CD4-positive, alpha-beta memory T cell (primary cell): ENCODE data around the gene LAMTOR2. TPM values are rescaled to one million over a fixed set of nuclear protein-coding genes. Genes with fewer than 3 reads are reported as not detected.

ENCODE experiments used
- CTCF ChIA-PET: fragments of 350-600 bp; sonication (Branson Sonifier 250); formaldehyde crosslinking; loops from one replicate; lab custom pipeline; 2021; ENCODE audit warnings: inconsistent platforms; ENCODE audit not compliant: partially characterized antibody; lab: Charles Lee
- POLR2A ChIA-PET: fragments of 350-600 bp; sonication (Branson Sonifier 250); formaldehyde crosslinking; loops from one replicate; lab custom pipeline; 2021; ENCODE audit not compliant: partially characterized antibody; lab: Charles Lee
- DNase-seq, 5 donors: peaks; one replicate each; pipeline versions ENCODE4 v3.0.0 to v3.0.0-alpha.2; 2020 to 2022; ENCODE audit warnings: mixed read lengths in 1 of 5
- H3K27ac ChIP-seq: one replicate; pipeline ENCODE4 v1.7.0; 2013; ENCODE audit warnings: low read depth, low read length
- H3K27me3 ChIP-seq: 2 replicates; pipeline ENCODE4 v1.7.0; 2013; ENCODE audit warnings: mild to moderate bottlenecking, low read length, moderate library complexity; ENCODE audit not compliant: insufficient read depth
- H3K36me3 ChIP-seq: 2 replicates; pipeline ENCODE4 v1.7.0; 2013; ENCODE audit warnings: mild to moderate bottlenecking, low read length, moderate library complexity; ENCODE audit not compliant: insufficient read depth
- H3K4me1 ChIP-seq: 2 replicates; pipeline ENCODE4 v1.7.0; 2013; ENCODE audit warnings: mild to moderate bottlenecking, low read length, moderate library complexity; ENCODE audit not compliant: insufficient read depth
- H3K4me3 ChIP-seq, 2 donors: one replicate each; pipeline ENCODE4 v1.7.0; 2013; ENCODE audit warnings: low read length in 2 of 2, mild to moderate bottlenecking in 1 of 2
- H3K9me3 ChIP-seq, 2 donors: one replicate each; pipeline ENCODE4 v1.7.0; 2013; ENCODE audit warnings: low read length in 2 of 2, control low read depth in 1 of 2; ENCODE audit not compliant: control insufficient read depth in 1 of 2
- H3K27ac Mint-ChIP-seq, 7 donors: one replicate each; pipeline ENCODE4 v1.8.0; 2020 to 2021; ENCODE audit warnings: mixed read lengths in 7 of 7, mild to moderate bottlenecking in 6 of 7, inconsistent platforms in 3 of 7, moderate library complexity in 3 of 7
- H3K27me3 Mint-ChIP-seq, 2 donors: one replicate each; pipeline ENCODE4 v1.8.0; 2020 to 2021; ENCODE audit warnings: mixed read lengths in 2 of 2
- H3K36me3 Mint-ChIP-seq, 2 donors: one replicate each; pipeline ENCODE4 v1.8.0; 2020 to 2021; ENCODE audit warnings: mixed read lengths in 2 of 2, inconsistent platforms in 1 of 2, mild to moderate bottlenecking in 1 of 2
- H3K4me1 Mint-ChIP-seq, 4 donors: one replicate each; pipeline ENCODE4 v1.8.0; 2020 to 2021; ENCODE audit warnings: mixed read lengths in 4 of 4, mild to moderate bottlenecking in 1 of 4
- H3K4me3 Mint-ChIP-seq, 8 donors: one replicate each; pipeline ENCODE4 v1.8.0; 2020 to 2021; ENCODE audit warnings: mixed read lengths in 8 of 8, mild to moderate bottlenecking in 7 of 8, moderate library complexity in 6 of 8, inconsistent platforms in 3 of 8
- H3K9me3 Mint-ChIP-seq, 8 donors: one replicate each; pipeline ENCODE4 v1.8.0; 2020 to 2021; ENCODE audit warnings: mixed read lengths in 8 of 8, mild to moderate bottlenecking in 5 of 8, inconsistent platforms in 3 of 8, moderate library complexity in 1 of 8
- intact Hi-C: fragments of 100-400 bp; cut with micrococcal nuclease; formaldehyde crosslinking; loops from one replicate; pipeline ENCODE4 v1.15.1; 2023
- polyA plus RNA-seq, 2 donors: library from polyadenylated mRNA; unstranded; fragments of 300-500 nt; fragmentation: Illumina TruSeq; gene quantifications; one replicate each; pipeline ENCODE4 v1.2.3, GENCODE V29; 2021
- total RNA-seq, 2 experiments: library from RNA; stranded (reverse); gene quantifications; one replicate each; pipeline ENCODE4 v1.2.3, GENCODE V29; 2021

Gene LAMTOR2
- total and polyA plus RNA-seq, 4 experiments from 2014 or later, result 33.0 to 151 (median 86.0) TPM

- Mint-ChIP-seq H3K4me1 (peaks cover 19 to 37% (median 22%) of the 10 kb centered on the region in 4 donors), H3K27ac (peak overlapping the region in 2 of 7 donors; percentile 47 to 62), H3K9me3 (no peaks in the 10 kb centered on the region), H3K27me3 (no peaks in the 10 kb centered on the region), H3K36me3 (peaks cover 48 to 66% of the 10 kb centered on the region in 2 donors), H3K4me3 (no peak overlapping the region)
- ChIA-PET CTCF (interaction anchor here (1.1 kb wide), 1 partner anchor 11 kb away, joined by 3 read pairs; no protein-coding TSS in a partner anchor), POLR2A (interaction anchor here (1.5 to 2.1 kb wide), 2 partner anchors 10 to 37 kb away, joined by 5 to 7 read pairs; partner anchors contain the start of gene ARHGEF2)
- intact Hi-C loops, result no loop called here
- no peaks in the 10 kb centered on the region for H3K9me3 ChIP-seq
- peaks cover 12% of the 10 kb centered on the region for H3K4me1 ChIP-seq
- peaks cover 56% of the 10 kb centered on the region for H3K36me3 ChIP-seq
- DNase-seq, result no peak
- H3K4me3 ChIP-seq, result no peak overlapping the region
- no peak overlapping the region for H3K27ac ChIP-seq
- no peaks in the 10 kb centered on the region for H3K27me3 ChIP-seq
Observed at GRCh38 chr1:156014829-156015228, 39.8 kb upstream of the LAMTOR2 start.

- no peaks in the 10 kb centered on the region for H3K9me3 Mint-ChIP-seq
- peak overlapping the region; percentile 96 to 99 (median 99) for H3K4me3 Mint-ChIP-seq
- peaks cover 20 to 44% (median 29%) of the 10 kb centered on the region in 4 donors for H3K4me1 Mint-ChIP-seq
- peaks cover 21 to 30% of the 10 kb centered on the region in 2 donors for H3K36me3 Mint-ChIP-seq
- Histone ChIP-seq H3K4me1 (peaks cover 17% of the 10 kb centered on the region), H3K4me3 (peak overlapping the region; percentile 78 to 81), H3K27ac (peak overlapping the region; percentile 77), H3K27me3 (no peaks in the 10 kb centered on the region), H3K9me3 (no peaks in the 10 kb centered on the region), H3K36me3 (peaks cover 16% of the 10 kb centered on the region)
- CTCF ChIA-PET, result interaction anchor here (1.0 to 2.0 kb wide), 2 partner anchors 12 to 34 kb away, joined by 3 to 6 read pairs; partner anchors contain the start of gene LAMTOR2
- POLR2A ChIA-PET, result interaction anchor here (1.0 to 1.9 kb wide), 6 partner anchors 16 to 193 kb away, joined by 3 to 11 read pairs (median 4); partner anchors contain the start of genes ARHGEF2, GON4L, LAMTOR2 and PMF1
- no peak for DNase-seq
- H3K27me3 Mint-ChIP-seq, result no peaks in the 10 kb centered on the region
- peak overlapping the region; percentile 82 to 99 (median 98) for H3K27ac Mint-ChIP-seq
- intact Hi-C loops, result loop anchor here (1.0 to 10.0 kb wide), 3 partner anchors 15 to 335 kb away; partner anchors contain the start of genes DAP3, UBQLN4 and YY1AP1
Observed at GRCh38 chr1:156019946-156020292, 34.7 kb upstream of the LAMTOR2 start.

- H3K27ac ChIP-seq, result peak within 1 kb of the TSS; percentile 77
- H3K27me3 Mint-ChIP-seq, result peaks cover 0 to 2% of the 10 kb centered on the region in 2 donors
- no peaks in the 10 kb centered on the region for H3K27me3 ChIP-seq
- H3K4me1 Mint-ChIP-seq, result peaks cover 20 to 44% (median 30%) of the 10 kb centered on the region in 4 donors
- no peaks in the 10 kb centered on the region for H3K9me3 ChIP-seq
- peak within 1 kb of the TSS; percentile 78 to 81 for H3K4me3 ChIP-seq
- H3K4me3 Mint-ChIP-seq, result peak within 1 kb of the TSS; percentile 96 to 99 (median 99)
- POLR2A ChIA-PET, result interaction anchor here (0.6 to 1.9 kb wide), 14 partner anchors 8 to 480 kb away, joined by 3 to 11 read pairs (median 3); partner anchors contain the start of genes ARHGEF2, GON4L, KHDC4 and LAMTOR2
- CTCF ChIA-PET, result interaction anchor here (0.6 to 2.0 kb wide), 4 partner anchors 11 to 152 kb away, joined by 3 to 6 read pairs (median 4); partner anchors contain the start of gene LAMTOR2
- peaks cover 20 to 30% of the 10 kb centered on the region in 2 donors for H3K36me3 Mint-ChIP-seq
- intact Hi-C loops, result loop anchor here (1.0 to 10.0 kb wide), 3 partner anchors 16 to 336 kb away; partner anchors contain the start of genes DAP3, UBQLN4 and YY1AP1
- peak within 1 kb of the TSS; percentile 82 to 99 (median 98) for H3K27ac Mint-ChIP-seq
- DNase-seq, result peak; percentile 85 to 92 (median 87)
- H3K36me3 ChIP-seq, result peaks cover 13% of the 10 kb centered on the region
- peaks cover 17% of the 10 kb centered on the region for H3K4me1 ChIP-seq
- no peaks in the 10 kb centered on the region for H3K9me3 Mint-ChIP-seq
Observed at GRCh38 chr1:156020293-156021092, 34.1 kb upstream of the LAMTOR2 start, which contains the start of gene SSR2. Gene SSR2, minus strand, starts transcription at chr1:156020951. Its CDS starts 784 bp downstream, at chr1:156020167.

- peaks cover 24 to 44% (median 34%) of the 10 kb centered on the region in 4 donors for H3K4me1 Mint-ChIP-seq
- H3K4me1 ChIP-seq, result peaks cover 17% of the 10 kb centered on the region
- peaks cover 0 to 2% of the 10 kb centered on the region in 2 donors for H3K27me3 Mint-ChIP-seq
- H3K4me3 ChIP-seq, result peak overlapping the region; percentile 78 to 81
- no peak for DNase-seq
- intact Hi-C loops, result loop anchor here (2.0 to 10.0 kb wide), 2 partner anchors 16 to 336 kb away; partner anchors contain the start of genes DAP3 and YY1AP1
- no peaks in the 10 kb centered on the region for H3K27me3 ChIP-seq
- H3K27ac Mint-ChIP-seq, result peak overlapping the region; percentile 82 to 99 (median 98)
- POLR2A ChIA-PET, result interaction anchor here (0.6 to 1.9 kb wide), 11 partner anchors 8 to 480 kb away, joined by 3 to 11 read pairs (median 4); partner anchors contain the start of genes ARHGEF2, KHDC4, LAMTOR2 and MEF2D
- peak overlapping the region; percentile 77 for H3K27ac ChIP-seq
- H3K36me3 ChIP-seq, result peaks cover 13% of the 10 kb centered on the region
- CTCF ChIA-PET, result interaction anchor here (0.6 to 2.0 kb wide), 4 partner anchors 10 to 152 kb away, joined by 3 to 6 read pairs (median 4); partner anchors contain the start of gene LAMTOR2
- peaks cover 20 to 28% of the 10 kb centered on the region in 2 donors for H3K36me3 Mint-ChIP-seq
- H3K9me3 Mint-ChIP-seq, result no peaks in the 10 kb centered on the region
- no peaks in the 10 kb centered on the region for H3K9me3 ChIP-seq
- H3K4me3 Mint-ChIP-seq, result peak overlapping the region; percentile 96 to 99 (median 99)
Observed at GRCh38 chr1:156021093-156021428, 33.5 kb upstream of the LAMTOR2 start.

- DNase-seq, result no peak
- Histone ChIP-seq H3K27ac (no peak overlapping the region), H3K9me3 (no peaks in the 10 kb centered on the region), H3K4me3 (no peak overlapping the region), H3K36me3 (peaks cover 10% of the 10 kb centered on the region), H3K27me3 (no peaks in the 10 kb centered on the region), H3K4me1 (peaks cover 17% of the 10 kb centered on the region)
- peaks cover 0 to 2% of the 10 kb centered on the region in 2 donors for H3K27me3 Mint-ChIP-seq
- H3K36me3 Mint-ChIP-seq, result peaks cover 14 to 21% of the 10 kb centered on the region in 2 donors
- H3K27ac Mint-ChIP-seq, result peak overlapping the region; percentile 6 to 90 (median 74)
- POLR2A ChIA-PET, result interaction anchor here (1.0 kb wide), 1 partner anchor 116 kb away, joined by 3 read pairs; no protein-coding TSS in a partner anchor
- no peaks in the 10 kb centered on the region for H3K9me3 Mint-ChIP-seq
- intact Hi-C loops, result loop anchor here (2.0 to 10.0 kb wide), 2 partner anchors 17 to 337 kb away; partner anchors contain the start of genes DAP3 and YY1AP1
- peaks cover 24 to 42% (median 32%) of the 10 kb centered on the region in 4 donors for H3K4me1 Mint-ChIP-seq
- peak overlapping the region in 5 of 8 donors; percentile 18 to 59 (median 36) for H3K4me3 Mint-ChIP-seq
- CTCF ChIA-PET, result no interaction called here
Observed at GRCh38 chr1:156021954-156022353, 32.6 kb upstream of the LAMTOR2 start.

- Histone ChIP-seq H3K27me3 (no peaks in the 10 kb centered on the region), H3K9me3 (no peaks in the 10 kb centered on the region), H3K36me3 (no peaks in the 10 kb centered on the region), H3K4me3 (no peak overlapping the region), H3K4me1 (peaks cover 9% of the 10 kb centered on the region), H3K27ac (no peak overlapping the region)
- intact Hi-C loops, result loop anchor here (10.0 kb wide), 1 partner anchor 340 kb away; the partner anchor contains the start of genes DAP3 and YY1AP1
- CTCF ChIA-PET, result no interaction called here
- DNase-seq, result no peak
- Mint-ChIP-seq H3K36me3 (peaks cover 0 to 8% of the 10 kb centered on the region in 2 donors), H3K4me3 (no peak overlapping the region), H3K27ac (no peak overlapping the region), H3K27me3 (peaks cover 0 to 2% of the 10 kb centered on the region in 2 donors), H3K4me1 (peaks cover 12 to 28% (median 19%) of the 10 kb centered on the region in 4 donors), H3K9me3 (peaks cover 0 to 1% (median 0%) of the 10 kb centered on the region in 8 donors)
- POLR2A ChIA-PET, result interaction anchor here (0.9 kb wide), 1 partner anchor 48 kb away, joined by 3 read pairs; no protein-coding TSS in a partner anchor
Observed at GRCh38 chr1:156024801-156025200, 29.8 kb upstream of the LAMTOR2 start.
